ENCODE results near the gene B4GALNT3.

B4GALNT3 gene

GRCh38 chr12:571795-572531 is 112.2 kb downstream of the B4GALNT3 start:
- no peak for TF ChIP-seq CTCF (conservative IDR thresholded peaks at IDR 0.05; ENCODE audit: low read depth)
- DNase-seq (ENCODE audit: low spot score): peak; percentile 20
- POLR2A ChIA-PET (ENCODE audit: low non-redundant PET): no interaction called here
- H3K27ac ChIP-seq: peak overlapping the region; percentile 99
- CTCF ChIA-PET: interaction anchor here (0.6 to 2.9 kb wide), 2 partner anchors 180 to 843 kb away, joined by 4 to 22 read pairs; partner anchors contain the start of gene WNK1

GRCh38 chr12:572532-572899 is 112.8 kb downstream of the B4GALNT3 start:
- ChIA-PET POLR2A (ENCODE audit: low non-redundant PET) (no interaction called here), CTCF (interaction anchor here (0.6 kb wide), 1 partner anchor 842 kb away, joined by 4 read pairs; no protein-coding TSS in a partner anchor)
- H3K27ac ChIP-seq: peak overlapping the region; percentile 99
- no peak for TF ChIP-seq CTCF (conservative IDR thresholded peaks at IDR 0.05; ENCODE audit: low read depth)
- no peak for DNase-seq (ENCODE audit: low spot score)

GRCh38 chr12:573232-573631 is 113.5 kb downstream of the B4GALNT3 start:
- ChIA-PET CTCF (no interaction called here), POLR2A (ENCODE audit: low non-redundant PET) (no interaction called here)
- H3K27ac ChIP-seq: peak overlapping the region; percentile 99
- no peak for DNase-seq (ENCODE audit: low spot score)
- TF ChIP-seq CTCF (conservative IDR thresholded peaks at IDR 0.05; ENCODE audit: low read depth): no peak

- ChIA-PET CTCF (interaction anchor here (0.6 to 2.0 kb wide), 3 partner anchors 69 to 176 kb away, joined by 3 to 5 read pairs (median 3); no protein-coding TSS in a partner anchor), POLR2A (ENCODE audit: low non-redundant PET) (no interaction called here)
- DNase-seq (ENCODE audit: low spot score): peak; percentile 30
- no peak for TF ChIP-seq CTCF (conservative IDR thresholded peaks at IDR 0.05; ENCODE audit: low read depth)
- H3K27ac ChIP-seq: peak overlapping the region; percentile 99
Measured at GRCh38 chr12:574475-575128, 114.9 kb downstream of the B4GALNT3 start.

GRCh38 chr12:575129-575502 is 115.4 kb downstream of the B4GALNT3 start:
- CTCF ChIA-PET: interaction anchor here (1.1 to 2.0 kb wide), 5 partner anchors 21 to 179 kb away, joined by 3 to 14 read pairs (median 7); no protein-coding TSS in a partner anchor
- POLR2A ChIA-PET (ENCODE audit: low non-redundant PET): no interaction called here
- H3K27ac ChIP-seq: peak overlapping the region; percentile 99
- no peak for TF ChIP-seq CTCF (conservative IDR thresholded peaks at IDR 0.05; ENCODE audit: low read depth)
- DNase-seq (ENCODE audit: low spot score): peak; percentile 29

- POLR2A ChIA-PET (ENCODE audit: low non-redundant PET): no interaction called here
- H3K27ac ChIP-seq: peak overlapping the region; percentile 99
Measured at GRCh38 chr12:575948-576614, 116.3 kb downstream of the B4GALNT3 start.

More at GRCh38 chr12:575948-576614, 116.3 kb downstream of the B4GALNT3 start:
- peak; percentile 64 for DNase-seq (ENCODE audit: low spot score)
- peak; percentile 86 for TF ChIP-seq CTCF (conservative IDR thresholded peaks at IDR 0.05; ENCODE audit: low read depth)
- CTCF ChIA-PET: interaction anchor here (0.5 to 2.0 kb wide), 16 partner anchors 11 to 374 kb away, joined by 3 to 14 read pairs (median 4); partner anchors contain the start of gene RAD52

All from RWPE1 (cell line).